B cell (primary cell): ENCODE results near the gene CFAP73. TPM values are rescaled to one million over a fixed set of nuclear protein-coding genes. Genes with fewer than 3 reads are reported as not detected.

Experiments used
- ATAC-seq: fragments of 200-7000 bp; cut with Tn5 transposase; one replicate; pipeline ENCODE4 v1.10.0; 2021; ENCODE audit warnings: low read depth, mild to moderate bottlenecking, moderate number of reproducible peaks, moderate library complexity
- CTCF ChIA-PET: fragments of 350-600 bp; sonication (Branson Sonifier 250); formaldehyde crosslinking; loops from one replicate; lab custom pipeline; 2021; ENCODE audit warnings: antibody characterized with exemption, inconsistent platforms; lab: Charles Lee
- POLR2A ChIA-PET: fragments of 350-600 bp; sonication (Branson Sonifier 250); formaldehyde crosslinking; loops from one replicate; lab custom pipeline; 2021; ENCODE audit warnings: antibody characterized with exemption; lab: Charles Lee
- DNase-seq: peaks from one replicate; pipeline ENCODE4 v3.0.0; 2013
- H2AFZ ChIP-seq: 2 replicates; pipeline ENCODE4 v1.6.1; 2012; ENCODE audit warnings: mild to moderate bottlenecking, low read depth, low read length; ENCODE audit not compliant: insufficient read depth, poor library complexity, severe bottlenecking
- H3K27ac ChIP-seq, 2 donors: 1 replicate in 1 of 2; 2 replicates in 1 of 2; pipeline ENCODE4 v1.5.1; 2012 to 2013; ENCODE audit warnings: low read length in 2 of 2, mild to moderate bottlenecking in 2 of 2, moderate library complexity in 1 of 2
- H3K27me3 ChIP-seq, 4 experiments: fragments of 200-600 bp in 1 of 4; sonication (generic) in 1 of 4; replicated peaks in 1 of 4; 1 replicate in 2 of 4; 2 replicates in 2 of 4; pipeline versions ENCODE4 v1.6.1 to v1.7.0; 2013 to 2016; ENCODE audit warnings: low read length in 3 of 4, mild to moderate bottlenecking in 2 of 4, mixed read lengths in 1 of 4, moderate library complexity in 1 of 4; ENCODE audit not compliant: insufficient read depth in 4 of 4, control insufficient read depth in 3 of 4; ENCODE audit errors: control extremely low read depth in 1 of 4
- H3K36me3 ChIP-seq, 2 experiments: replicated peaks in 1 of 2; 1 replicate in 1 of 2; 2 replicates in 1 of 2; pipeline versions ENCODE4 v1.6.1 to v1.7.1; 2013; ENCODE audit warnings: low read length in 1 of 2; ENCODE audit not compliant: insufficient read depth in 2 of 2, control insufficient read depth in 1 of 2; ENCODE audit errors: control extremely low read depth in 1 of 2, extremely low read depth in 1 of 2
- H3K4me1 ChIP-seq, 2 donors: fragments of 200-600 bp in 1 of 2; sonication (generic) in 1 of 2; 1 replicate in 1 of 2; 2 replicates in 1 of 2; pipeline versions ENCODE4 v1.5.1 to v1.6.1; 2013 to 2017; ENCODE audit warnings: low read length in 2 of 2; ENCODE audit not compliant: control insufficient read depth in 2 of 2, insufficient read depth in 2 of 2
- H3K4me2 ChIP-seq: replicated peaks from 2 replicates; pipeline ENCODE3; 2012; ENCODE audit warnings: mild to moderate bottlenecking, low read depth, low read length; ENCODE audit not compliant: poor library complexity, severe bottlenecking
- H3K4me3 ChIP-seq, 5 experiments: fragments of 200-600 bp in 1 of 5; sonication (generic) in 1 of 5; 1 replicate in 3 of 5; 2 replicates in 2 of 5; pipeline versions ENCODE4 v1.5.1 to v1.7.0; 2011 to 2016; ENCODE audit warnings: low read length in 4 of 5, mild to moderate bottlenecking in 4 of 5, low read depth in 2 of 5, control low read depth in 1 of 5, moderate library complexity in 1 of 5; ENCODE audit not compliant: insufficient read depth in 1 of 5; ENCODE audit errors: control extremely low read depth in 1 of 5, extremely low read depth in 1 of 5
- H3K79me2 ChIP-seq: fragments of 200-600 bp; sonication (generic); one replicate; pipeline ENCODE4 v1.6.0; 2016; ENCODE audit warnings: low read length; ENCODE audit not compliant: control insufficient read depth, insufficient read depth
- H3K9ac ChIP-seq: fragments of 200-600 bp; sonication (generic); 2 replicates; pipeline ENCODE4 v1.6.1; 2017; ENCODE audit warnings: mild to moderate bottlenecking, low read length, moderate library complexity
- H3K9me3 ChIP-seq, 3 donors: one replicate each; pipeline versions ENCODE4 v1.6.1 to v1.7.1; 2013; ENCODE audit warnings: low read length in 2 of 3; ENCODE audit not compliant: control insufficient read depth in 2 of 3, insufficient read depth in 1 of 3; ENCODE audit errors: control extremely low read depth in 1 of 3
- H4K20me1 ChIP-seq: 2 replicates; pipeline ENCODE4 v1.6.0; 2012; ENCODE audit warnings: mild to moderate bottlenecking, low read length; ENCODE audit not compliant: insufficient read depth, control insufficient read depth, poor library complexity, severe bottlenecking
- H3K27ac Mint-ChIP-seq: one replicate; pipeline ENCODE4 v1.8.0; 2021; ENCODE audit warnings: mixed read lengths
- H3K27me3 Mint-ChIP-seq: one replicate; pipeline ENCODE4 v1.8.0; 2021; ENCODE audit warnings: mixed read lengths
- H3K4me1 Mint-ChIP-seq: one replicate; pipeline ENCODE4 v1.8.0; 2021; ENCODE audit warnings: mixed read lengths
- H3K4me3 Mint-ChIP-seq: one replicate; pipeline ENCODE4 v1.8.0; 2021; ENCODE audit warnings: mixed read lengths
- H3K9me3 Mint-ChIP-seq: one replicate; pipeline ENCODE4 v1.8.0; 2022; ENCODE audit warnings: mixed read lengths; ENCODE audit not compliant: insufficient read depth
- EZH2 ChIP-seq: IDR thresholded peaks from 2 replicates; pipeline ENCODE4 v1.6.1; 2012; ENCODE audit warnings: borderline replicate concordance, low read depth, mild to moderate bottlenecking, moderate library complexity, low read length; ENCODE audit not compliant: insufficient read depth, poor library complexity, severe bottlenecking
- WGBS: methylation state at CpG from one replicate; pipeline ENCODE4 v1.1.5; 2013; ENCODE audit warnings: missing lambda C conversion rate; ENCODE audit not compliant: insufficient coverage; 5-methylcytosine and 5-hydroxymethylcytosine counted together
- intact Hi-C: fragments of 100-400 bp; cut with micrococcal nuclease; formaldehyde crosslinking; loops from one replicate; pipeline ENCODE4 v1.10.0; 2022
- polyA plus RNA-seq: library from polyadenylated mRNA; depleted of rRNA; stranded (reverse); fragments of >200 nt; gene quantifications from 2 replicates; pipeline ENCODE4 v1.2.3, GENCODE V29; 2012
- small RNA-seq: library from RNA; depleted of rRNA; stranded (forward); fragments of <200 nt; gene quantifications from one replicate; pipeline ENCODE3, GENCODE V24; 2012; ENCODE audit warnings: low replicate concordance, low read depth; ENCODE audit not compliant: insufficient read length
- total RNA-seq, 2 donors: library from RNA; stranded (reverse); fragments of 120-200 nt in 1 of 2; gene quantifications; 1 replicate in 1 of 2; 2 replicates in 1 of 2; pipeline versions ENCODE4 v1.2.3 to v1.2.4, GENCODE V29; 2013 to 2022
- TF ChIP-seq, protein P1 (sequence below): fragments of 200-600 bp; IDR thresholded peaks from one replicate; pipeline ENCODE4 v1.8.0; 2022; ENCODE audit warnings: antibody characterized with exemption, mild to moderate bottlenecking

Gene CFAP73
- total and polyA plus RNA-seq, 2 donors (not counting 1 experiment from before 2014, with no cell fraction given): 0.13 to 5.1 TPM

DNA sequence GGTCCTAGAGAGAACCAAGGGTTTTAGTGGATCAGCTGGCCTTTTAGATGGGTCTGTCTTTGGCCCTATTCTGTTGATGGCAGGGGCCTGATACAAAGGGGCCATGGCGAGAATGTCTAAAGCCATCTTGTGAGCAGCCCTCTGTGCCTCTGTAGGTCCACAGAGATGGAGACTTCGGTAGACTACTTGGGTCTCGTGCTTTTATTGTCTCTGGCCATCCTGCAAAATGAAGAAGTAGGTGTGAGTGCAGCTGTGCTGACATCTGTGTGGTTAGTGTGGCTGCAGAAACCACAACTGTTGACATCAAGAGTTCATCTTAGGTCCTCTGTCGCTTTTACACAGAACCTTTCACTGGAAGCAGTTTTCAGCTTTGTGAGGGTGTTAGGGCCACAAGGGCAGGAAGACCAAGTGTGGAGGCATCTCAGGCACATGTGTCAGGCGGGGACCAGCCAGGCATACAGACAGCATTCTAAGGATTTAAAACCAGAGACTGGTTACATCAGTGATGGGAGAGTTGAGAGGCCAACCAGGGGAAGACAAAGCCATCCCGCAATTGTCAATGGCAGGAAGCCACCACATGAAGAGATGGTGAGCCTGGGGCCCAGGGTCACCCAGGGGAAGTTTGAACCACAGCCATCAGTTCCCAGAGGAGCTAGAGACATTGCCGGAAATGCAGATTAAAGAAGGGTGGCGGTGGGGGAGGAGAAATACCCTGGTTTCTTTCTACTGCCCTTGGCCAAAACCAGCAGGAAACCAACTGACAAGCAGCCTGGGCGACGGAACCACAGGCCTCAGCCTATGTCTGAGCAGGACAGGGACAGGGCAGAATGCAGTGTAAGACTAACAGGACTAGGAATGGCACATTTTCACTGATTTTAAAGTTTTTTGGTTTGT is 58.8 kb downstream of the CFAP73 start:
- Mint-ChIP-seq H3K4me1 (peaks cover 62% of the 10 kb centered on the region), H3K4me3 (peak overlapping the region; percentile 86), H3K27me3 (no peaks in the 10 kb centered on the region), H3K9me3 (no peaks in the 10 kb centered on the region), H3K27ac (peak overlapping the region; percentile 99)
- DNase-seq (peak; percentile 95), ATAC-seq (peak; percentile 75)
- ChIA-PET POLR2A (interaction anchor here (0.6 to 3.6 kb wide), 13 partner anchors 9 to 1444 kb away, joined by 3 to 69 read pairs (median 6); partner anchors contain the start of genes DDX54, RITA1 and TPCN1), CTCF (interaction anchor here (0.7 to 3.3 kb wide), 14 partner anchors 9 to 217 kb away, joined by 3 to 35 read pairs (median 5); partner anchors contain the start of gene TPCN1)
- intact Hi-C loops: loop anchor here (1.0 to 10.0 kb wide), 8 partner anchors 11 to 1773 kb away; partner anchors contain the start of genes DDX54, PLBD2, RITA1 and TPCN1
- 1% methylated on average over 10 of the region's 10 CpGs for WGBS
- Histone ChIP-seq H3K36me3 (no peaks in the 10 kb centered on the region), H3K79me2 (no peaks in the 10 kb centered on the region), H3K4me1 (peaks cover 46 to 59% of the 10 kb centered on the region in 2 donors), H3K4me2 (peak overlapping the region; percentile 70), H3K4me3 (peak overlapping the region in 3 of 5 experiments; percentile 4 to 47 (median 5)), H3K27ac (peak overlapping the region; percentile 91 to 94), H2AFZ (peak overlapping the region; percentile 25), H4K20me1 (no peaks in the 10 kb centered on the region), H3K9ac (peak overlapping the region; percentile 36), H3K27me3 (no peaks in the 10 kb centered on the region), H3K9me3 (no peaks in the 10 kb centered on the region)
- TF ChIP-seq, protein P1, sequence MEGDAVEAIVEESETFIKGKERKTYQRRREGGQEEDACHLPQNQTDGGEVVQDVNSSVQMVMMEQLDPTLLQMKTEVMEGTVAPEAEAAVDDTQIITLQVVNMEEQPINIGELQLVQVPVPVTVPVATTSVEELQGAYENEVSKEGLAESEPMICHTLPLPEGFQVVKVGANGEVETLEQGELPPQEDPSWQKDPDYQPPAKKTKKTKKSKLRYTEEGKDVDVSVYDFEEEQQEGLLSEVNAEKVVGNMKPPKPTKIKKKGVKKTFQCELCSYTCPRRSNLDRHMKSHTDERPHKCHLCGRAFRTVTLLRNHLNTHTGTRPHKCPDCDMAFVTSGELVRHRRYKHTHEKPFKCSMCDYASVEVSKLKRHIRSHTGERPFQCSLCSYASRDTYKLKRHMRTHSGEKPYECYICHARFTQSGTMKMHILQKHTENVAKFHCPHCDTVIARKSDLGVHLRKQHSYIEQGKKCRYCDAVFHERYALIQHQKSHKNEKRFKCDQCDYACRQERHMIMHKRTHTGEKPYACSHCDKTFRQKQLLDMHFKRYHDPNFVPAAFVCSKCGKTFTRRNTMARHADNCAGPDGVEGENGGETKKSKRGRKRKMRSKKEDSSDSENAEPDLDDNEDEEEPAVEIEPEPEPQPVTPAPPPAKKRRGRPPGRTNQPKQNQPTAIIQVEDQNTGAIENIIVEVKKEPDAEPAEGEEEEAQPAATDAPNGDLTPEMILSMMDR: no peak
- TF ChIP-seq EZH2: no peak

Small RNA genes lying within 50 kb of the gene (small RNA-seq; reads per million reads assigned to genes)
- gene MIR7106 (not detected), gene RF00019 (not detected)

Other genes with a start within 250 kb of the CFAP73 start
- gene OAS1, start 242.8 kb upstream of the CFAP73 start, total RNA-seq: 45.7 and 48.3 TPM in 2 replicates
- 39.8 and 70.2 TPM in 2 replicates for gene OAS1, start 242.8 kb upstream of the CFAP73 start, polyA plus RNA-seq
- gene OAS3, start 211.2 kb upstream of the CFAP73 start, total RNA-seq: 24.9 and 25.5 TPM in 2 replicates
- 8.5 and 16.5 TPM in 2 replicates for gene OAS3, start 211.2 kb upstream of the CFAP73 start, polyA plus RNA-seq
- 57.4 and 59.3 TPM in 2 replicates for gene OAS2, start 171.2 kb upstream of the CFAP73 start, total RNA-seq
- gene OAS2, start 171.2 kb upstream of the CFAP73 start, polyA plus RNA-seq: 20.4 and 31.6 TPM in 2 replicates
- gene DTX1, start 93.0 kb upstream of the CFAP73 start, total RNA-seq: 47.0 and 47.8 TPM in 2 replicates
- 49.5 and 88.6 TPM in 2 replicates for gene DTX1, start 93.0 kb upstream of the CFAP73 start, polyA plus RNA-seq
- gene RASAL1, start 14.0 kb upstream of the CFAP73 start, total RNA-seq: 11.0 and 13.9 TPM in 2 replicates
- gene RASAL1, start 14.0 kb upstream of the CFAP73 start, polyA plus RNA-seq: 0.10 and 0.14 TPM in 2 replicates
- 90.1 and 101 TPM in 2 replicates for gene DDX54, start 35.8 kb downstream of the CFAP73 start, total RNA-seq
- gene DDX54, start 35.8 kb downstream of the CFAP73 start, polyA plus RNA-seq: 55.4 and 65.4 TPM in 2 replicates
- 16.2 and 17.9 TPM in 2 replicates for gene RITA1, start 36.0 kb downstream of the CFAP73 start, total RNA-seq
- gene RITA1, start 36.0 kb downstream of the CFAP73 start, polyA plus RNA-seq: 6.2 and 8.1 TPM in 2 replicates
- gene TPCN1, start 71.7 kb downstream of the CFAP73 start, total RNA-seq: 258 and 267 TPM in 2 replicates
- 80.8 and 89.0 TPM in 2 replicates for gene TPCN1, start 71.7 kb downstream of the CFAP73 start, polyA plus RNA-seq
- 34.1 and 35.6 TPM in 2 replicates for gene SLC8B1, start 185.4 kb downstream of the CFAP73 start, total RNA-seq
- gene SLC8B1, start 185.4 kb downstream of the CFAP73 start, polyA plus RNA-seq: 18.7 and 21.1 TPM in 2 replicates
- 11.6 and 14.0 TPM in 2 replicates for gene PLBD2, start 208.9 kb downstream of the CFAP73 start, total RNA-seq
- gene PLBD2, start 208.9 kb downstream of the CFAP73 start, polyA plus RNA-seq: 1.9 and 2.9 TPM in 2 replicates